GM19452 (cell line): Measurements from ENCODE around the gene MAMDC4.
A peak's percentile ranks its signal among the peaks of the same experiment; 100 is the strongest.
"Not testable (repeated sequence)": the region's sequence is repeated elsewhere in the genome, so short reads cannot be mapped to it uniquely, and the experiment has no call there.

ENCODE experiments used
- ATAC-seq: cut with Tn5 transposase; IDR thresholded peaks from one replicate; pipeline ENCODE4 v1.9.1; 2021; ENCODE audit not compliant: unreplicated experiment

The MAMDC4 gene

DNA sequence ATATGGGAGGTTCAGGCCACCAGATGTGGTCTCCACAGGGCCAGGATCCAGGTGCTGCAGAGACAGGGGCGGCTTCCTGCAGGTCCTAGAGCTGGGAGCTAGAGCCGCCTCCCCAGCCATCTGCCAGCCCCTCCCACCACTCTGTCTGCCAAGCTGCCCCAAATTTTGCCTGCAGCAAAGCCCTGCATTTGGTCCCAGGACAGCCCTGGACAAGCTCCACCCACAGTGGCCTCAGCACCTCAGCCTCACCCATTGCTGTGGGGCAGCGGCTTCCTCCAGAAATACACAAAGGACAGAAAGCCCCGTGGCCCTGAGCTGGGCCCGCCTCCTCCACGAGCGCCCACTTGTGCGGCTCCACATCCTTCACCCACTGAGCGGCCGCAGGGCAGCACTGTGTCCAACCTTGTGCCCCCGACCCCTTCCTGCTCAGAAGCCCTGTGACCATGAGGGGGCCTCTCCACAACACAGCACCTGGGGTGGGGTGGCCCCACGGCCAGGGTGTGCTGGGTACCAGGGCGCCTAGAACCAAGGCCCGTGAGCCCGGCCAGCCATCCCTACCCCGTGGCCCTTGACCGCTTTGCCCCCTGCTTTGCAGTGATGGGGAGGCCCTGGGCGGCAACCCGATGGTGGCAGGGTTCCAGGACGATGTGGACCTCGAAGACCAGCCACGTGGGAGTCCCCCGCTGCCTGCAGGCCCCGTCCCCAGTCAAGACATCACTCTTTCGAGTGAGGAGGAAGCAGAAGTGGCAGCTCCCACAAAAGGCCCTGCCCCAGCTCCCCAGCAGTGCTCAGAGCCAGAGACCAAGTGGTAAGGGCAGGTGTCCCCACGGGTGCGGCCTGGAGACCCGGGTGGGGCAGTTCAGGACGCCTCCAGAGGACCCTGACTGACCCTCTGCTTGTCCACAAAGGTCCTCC is 13.6 kb upstream of the MAMDC4 start:
- ATAC-seq = no peak

DNA sequence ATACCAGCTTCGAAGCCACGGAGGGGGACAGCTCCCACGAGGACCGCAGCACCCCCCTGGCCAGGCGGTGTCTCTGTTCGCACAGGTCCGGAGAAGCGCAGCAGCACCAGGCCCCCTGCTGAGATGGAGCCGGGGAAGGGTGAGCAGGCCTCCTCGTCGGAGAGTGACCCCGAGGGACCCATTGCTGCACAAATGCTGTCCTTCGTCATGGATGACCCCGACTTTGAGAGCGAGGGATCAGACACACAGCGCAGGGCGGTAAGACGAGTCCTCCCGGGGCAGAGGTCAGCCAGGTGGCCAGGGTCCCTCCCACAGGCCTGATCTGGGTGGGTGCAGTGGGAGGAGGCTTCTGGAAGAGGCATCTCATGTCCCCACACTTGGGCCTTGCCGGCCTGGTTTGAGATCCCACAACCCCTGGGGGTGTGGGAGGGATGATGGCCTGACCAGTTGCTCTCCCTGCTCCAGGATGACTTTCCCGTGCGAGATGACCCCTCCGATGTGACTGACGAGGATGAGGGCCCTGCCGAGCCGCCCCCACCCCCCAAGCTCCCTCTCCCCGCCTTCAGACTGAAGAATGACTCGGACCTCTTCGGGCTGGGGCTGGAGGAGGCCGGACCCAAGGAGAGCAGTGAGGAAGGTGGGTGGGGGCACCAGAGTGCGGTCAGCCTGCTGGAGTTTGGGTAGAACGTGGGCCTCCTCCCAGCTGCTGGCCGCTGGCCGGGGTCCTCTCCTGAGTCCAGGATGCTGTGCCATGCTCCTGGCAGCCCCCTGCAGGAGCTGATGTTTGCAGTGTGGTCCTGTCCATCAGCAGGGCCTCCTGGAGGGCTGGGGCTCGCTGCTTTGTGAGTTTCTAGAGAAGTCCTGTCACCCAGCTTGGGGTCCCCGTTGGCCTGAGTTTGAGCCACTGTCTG is 12.7 kb upstream of the MAMDC4 start:
- ATAC-seq = no peak

DNA sequence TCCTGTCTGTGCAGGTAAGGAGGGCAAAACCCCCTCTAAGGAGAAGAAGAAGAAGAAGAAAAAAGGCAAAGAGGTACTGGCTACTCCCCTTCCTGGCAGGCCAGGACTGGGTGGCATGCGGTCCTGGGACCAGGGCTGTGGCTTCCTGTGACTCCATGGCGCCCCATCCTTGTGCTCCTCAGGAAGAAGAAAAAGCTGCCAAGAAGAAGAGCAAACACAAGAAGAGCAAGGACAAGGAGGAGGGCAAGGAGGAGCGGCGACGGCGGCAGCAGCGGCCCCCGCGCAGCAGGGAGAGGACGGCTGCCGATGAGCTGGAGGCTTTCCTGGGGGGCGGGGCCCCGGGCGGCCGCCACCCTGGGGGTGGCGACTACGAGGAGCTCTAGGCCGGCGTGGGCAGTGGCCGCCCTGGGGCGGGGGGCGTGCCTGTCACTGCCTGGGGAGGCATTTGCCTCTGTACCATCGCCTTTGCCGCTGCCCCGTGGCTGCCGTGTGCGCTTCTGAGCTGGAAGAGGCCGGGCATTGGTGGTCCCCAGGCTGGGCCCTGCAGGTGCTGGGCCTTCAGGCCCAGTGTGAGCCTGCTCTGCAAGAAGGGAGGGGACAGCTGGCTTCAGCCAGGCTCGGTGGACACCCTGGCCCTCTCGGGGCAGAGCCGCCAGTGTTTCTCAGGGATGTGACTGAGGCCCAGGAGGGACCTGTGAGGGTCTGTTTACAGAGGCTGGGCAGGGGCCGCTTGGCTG is 11.8 kb upstream of the MAMDC4 start:
- no peak for ATAC-seq

DNA sequence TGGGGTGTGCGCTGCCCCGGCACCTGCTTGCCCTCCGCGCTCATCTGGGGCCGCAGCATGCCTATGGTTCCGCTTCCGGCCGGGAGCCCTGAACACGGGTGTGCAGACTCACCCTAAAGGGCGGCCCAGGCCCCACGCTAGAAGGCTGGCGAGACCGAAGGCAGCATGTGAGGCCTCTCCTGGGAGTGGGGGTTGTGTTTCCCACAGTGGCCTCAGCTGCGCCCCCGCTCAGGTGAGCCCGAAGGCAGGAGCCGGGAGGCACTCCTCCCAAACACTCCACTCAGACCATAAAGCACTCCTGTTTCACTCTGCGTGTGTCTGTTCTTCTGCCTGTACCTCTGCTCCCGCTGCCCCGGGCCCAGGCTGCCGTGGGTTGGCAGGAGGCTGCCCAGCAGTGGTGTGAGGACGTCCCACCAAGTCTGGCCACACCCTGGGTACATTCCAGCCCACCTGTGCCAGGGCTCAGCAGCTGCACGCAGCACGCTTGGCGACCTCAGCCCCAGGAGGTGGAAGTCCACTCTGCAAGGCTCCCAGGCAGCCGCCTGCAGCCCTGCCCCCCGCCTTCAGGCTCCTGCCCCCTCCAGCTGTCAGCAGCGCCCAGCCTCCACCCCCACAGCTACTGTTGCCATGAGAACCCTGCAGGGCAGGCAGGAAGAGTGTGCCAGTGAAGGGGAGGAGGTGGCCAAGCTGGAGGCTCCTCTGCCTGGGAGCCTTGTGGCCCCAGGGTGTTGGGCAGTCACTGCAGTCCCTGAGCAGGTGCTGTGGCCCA is 11.1 kb upstream of the MAMDC4 start:
- no peak for ATAC-seq

DNA sequence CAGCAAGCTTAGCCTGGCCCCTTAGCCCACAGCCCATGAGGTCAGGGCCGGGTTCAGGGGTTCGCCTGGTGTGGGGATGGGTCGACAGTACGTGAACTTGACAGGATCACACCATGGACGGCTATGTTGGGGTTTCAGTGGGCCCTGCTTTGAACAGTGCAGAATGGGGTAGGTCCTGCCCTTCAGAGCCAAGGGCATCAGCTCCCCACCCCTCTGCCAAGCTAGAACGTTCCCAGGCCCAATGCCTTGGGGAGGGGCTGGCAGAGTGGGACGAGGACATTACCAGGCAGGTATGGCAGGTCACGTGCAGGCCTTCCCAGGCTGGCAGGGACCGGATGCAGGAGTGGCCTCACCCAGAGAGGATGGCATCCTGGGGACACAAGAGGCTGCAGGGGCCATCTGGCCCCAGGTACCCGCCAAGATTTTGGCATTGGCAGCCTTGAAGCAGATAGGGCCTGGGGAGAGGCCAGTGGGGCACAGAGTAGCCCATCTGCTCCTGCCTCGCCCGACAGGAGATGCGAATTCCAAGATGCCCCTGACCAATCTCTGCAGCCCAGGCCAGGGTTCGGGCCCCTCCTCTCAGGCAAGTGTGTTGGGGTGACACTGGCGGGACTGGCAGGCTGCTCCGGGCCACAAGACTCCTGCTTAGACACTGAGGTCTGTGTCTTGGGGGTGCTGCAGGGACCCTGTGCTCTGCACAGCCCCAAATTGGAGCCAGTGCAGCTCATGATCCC is 10.3 kb upstream of the MAMDC4 start:
- not testable (repeated sequence) for ATAC-seq

DNA sequence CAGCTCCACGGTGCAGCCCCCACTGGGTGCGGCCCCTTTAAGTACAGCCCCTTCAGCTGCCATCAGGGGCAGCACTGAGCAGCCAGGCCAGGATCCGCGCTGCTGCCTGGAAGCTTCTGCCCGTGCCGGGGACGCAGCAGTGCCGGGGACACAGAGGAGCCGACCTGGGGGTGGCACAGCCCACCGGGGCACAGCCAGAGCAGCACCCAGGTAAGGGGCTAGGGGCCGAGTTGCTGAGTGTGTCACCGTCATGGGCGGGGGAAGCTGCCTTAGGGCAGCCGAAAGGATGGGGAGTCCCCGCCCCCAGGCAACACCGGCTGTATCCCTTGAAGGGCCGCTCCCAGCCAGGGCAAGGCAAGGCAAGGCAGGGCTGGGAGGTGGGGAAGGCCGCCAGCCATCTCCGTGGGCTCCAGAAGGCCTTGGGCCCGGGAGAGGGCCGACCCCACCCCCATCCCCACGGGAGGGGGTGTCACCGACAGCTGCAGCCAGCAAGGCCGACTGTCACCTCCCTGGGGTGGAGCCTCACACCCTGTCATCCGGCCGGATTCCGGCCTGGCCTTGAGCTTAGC is 9.7 kb upstream of the MAMDC4 start, which contains the start of gene AJM1:
Gene AJM1 (plus strand): TSS at position 99 of the 569 bp plus-strand sequence. CDS start 1,937 bp downstream, outside the sequence.
- peak; percentile 68 for ATAC-seq

DNA sequence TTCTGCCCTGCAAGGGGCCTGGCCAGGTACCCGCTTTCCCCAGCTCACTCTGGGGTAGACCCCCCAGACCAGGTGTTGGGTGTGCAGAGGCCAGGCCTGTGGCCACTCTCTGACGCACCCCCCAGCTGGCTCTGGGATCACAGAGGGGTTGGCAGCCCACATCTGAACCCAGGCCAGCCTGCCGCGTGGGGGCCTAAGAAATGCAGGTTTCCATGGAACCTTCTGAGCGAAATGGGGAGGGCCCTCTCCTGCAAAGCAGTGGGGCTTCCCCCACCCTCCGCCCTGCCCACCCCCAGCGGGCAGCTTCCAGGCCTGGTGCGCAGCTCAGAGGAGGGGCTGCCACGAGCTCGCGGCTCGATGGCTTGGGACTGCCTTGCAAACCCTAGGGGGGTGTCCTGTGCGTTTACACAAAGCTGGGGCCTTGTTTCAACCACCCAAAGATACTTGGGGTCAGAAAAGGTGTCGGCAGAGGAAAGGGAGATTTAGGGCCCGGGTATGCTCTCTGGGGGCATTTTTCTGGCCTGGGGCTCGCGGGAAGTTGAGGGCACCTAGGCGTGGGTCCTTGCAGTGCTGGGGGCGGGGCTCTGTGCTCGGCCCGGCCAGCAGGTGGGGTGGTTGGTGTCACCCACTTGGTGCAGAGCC is 8.9 kb upstream of the MAMDC4 start:
- ATAC-seq = not testable (repeated sequence)

DNA sequence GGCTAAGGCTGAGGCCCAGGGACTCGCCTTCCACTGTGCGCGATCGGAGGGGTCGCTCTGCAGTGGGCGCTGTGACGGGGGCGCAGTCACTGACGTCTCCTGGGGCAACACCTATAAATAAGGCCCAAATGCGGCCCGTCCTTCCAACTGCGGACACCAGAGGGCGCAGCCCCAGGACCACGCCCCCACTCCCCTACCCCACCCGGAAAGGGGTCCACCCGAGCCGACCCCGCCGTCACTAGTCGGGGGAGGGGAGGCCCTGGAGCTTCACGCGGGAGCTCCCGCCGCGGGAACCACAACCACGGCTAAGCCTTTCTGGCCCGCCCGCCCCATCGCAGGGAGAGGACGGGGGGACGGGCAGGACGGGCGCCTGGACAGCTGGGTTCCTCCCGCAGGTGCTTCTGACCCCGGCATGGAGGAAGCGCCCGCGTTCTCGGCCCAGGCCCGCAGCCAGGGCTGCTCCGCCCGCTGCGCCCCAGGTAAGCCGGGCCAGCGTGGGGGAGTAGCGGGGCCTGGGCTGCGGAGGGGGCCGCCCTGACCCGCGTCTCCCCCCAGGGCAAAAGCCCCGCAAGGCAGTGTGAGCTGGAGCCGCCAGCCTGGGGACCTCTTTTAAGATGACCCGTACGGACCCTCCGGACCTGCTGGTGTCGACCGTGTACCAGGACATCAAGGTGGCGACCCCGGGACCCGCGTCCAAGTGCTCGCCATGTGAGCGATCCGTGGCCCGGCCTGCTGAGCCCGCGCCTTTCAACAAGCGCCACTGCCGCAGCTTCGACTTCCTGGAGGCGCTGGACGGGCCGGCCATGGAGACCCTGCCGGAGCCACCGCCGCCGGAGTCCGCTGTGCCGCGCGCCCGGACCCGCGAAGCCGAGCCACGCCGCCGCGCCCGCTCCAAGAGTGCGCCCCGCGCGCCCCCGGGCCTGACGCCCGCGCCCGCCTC is 8.1 kb upstream of the MAMDC4 start:
- not testable (repeated sequence) for ATAC-seq

DNA sequence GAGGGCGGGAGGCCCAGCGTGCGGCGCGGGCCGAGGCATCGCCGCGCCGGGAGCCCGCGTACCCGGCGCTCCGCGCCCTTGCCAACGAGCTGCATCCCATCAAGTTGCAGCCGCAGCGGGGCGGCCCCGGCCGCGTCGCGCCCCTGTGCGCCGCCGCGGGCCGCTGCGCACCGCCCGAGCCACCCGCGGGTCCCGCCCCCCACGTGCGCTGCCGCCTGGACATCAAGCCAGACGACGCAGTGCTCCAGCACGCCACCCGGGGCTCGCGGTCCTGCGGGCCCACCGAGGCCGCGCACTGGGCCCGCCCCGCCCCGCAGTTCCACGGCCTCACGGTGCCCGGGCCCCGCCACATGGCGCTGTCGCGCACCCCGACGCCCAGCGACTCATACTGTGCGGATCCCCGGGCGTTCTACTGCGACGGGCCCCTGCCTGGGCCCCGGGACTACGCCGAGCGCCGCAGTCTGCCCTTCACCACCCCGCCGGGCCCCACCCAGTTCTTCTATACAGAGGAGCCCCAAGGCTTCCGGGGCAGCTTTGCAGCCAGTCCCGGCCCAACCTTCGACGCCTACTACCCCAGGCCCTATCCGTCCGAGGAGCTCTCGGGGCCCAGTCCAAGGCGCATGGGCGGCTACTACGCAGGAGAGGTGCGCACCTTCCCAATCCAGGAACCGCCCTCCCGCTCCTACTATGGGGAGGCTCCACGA is 7.2 kb upstream of the MAMDC4 start:
- ATAC-seq = no peak

DNA sequence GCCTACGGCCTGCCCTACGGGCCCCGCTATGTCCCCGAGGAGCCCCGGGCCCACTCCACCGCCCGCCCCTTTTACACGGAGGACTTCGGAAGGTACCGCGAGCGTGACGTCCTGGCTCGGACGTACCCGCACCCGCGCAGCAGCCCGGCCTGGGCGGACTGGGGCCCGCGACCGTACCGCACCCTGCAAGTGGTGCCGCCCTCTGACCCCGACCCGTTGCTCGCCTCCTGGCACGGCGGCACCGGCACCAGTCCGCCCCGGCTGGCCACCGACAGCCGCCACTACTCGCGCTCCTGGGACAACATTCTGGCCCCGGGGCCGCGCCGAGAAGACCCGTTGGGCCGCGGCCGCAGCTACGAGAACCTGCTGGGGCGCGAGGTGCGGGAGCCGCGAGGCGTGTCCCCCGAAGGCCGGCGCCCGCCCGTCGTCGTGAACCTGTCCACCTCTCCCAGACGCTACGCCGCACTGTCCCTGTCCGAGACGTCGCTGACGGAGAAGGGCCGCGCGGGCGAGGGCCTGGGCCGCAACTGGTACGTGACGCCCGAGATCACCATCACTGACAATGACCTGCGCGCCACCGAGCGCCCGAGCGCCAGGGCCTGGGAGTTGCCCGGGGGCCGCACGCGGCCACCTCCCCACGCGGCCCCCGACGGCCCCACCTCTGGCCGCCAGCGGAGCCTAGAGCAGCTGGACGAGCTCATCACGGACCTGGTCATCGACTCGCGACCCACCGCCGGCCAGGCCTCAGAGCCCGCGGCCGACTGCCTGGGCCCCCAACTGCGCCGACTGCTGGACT is 6.5 kb upstream of the MAMDC4 start:
- no peak for ATAC-seq

DNA sequence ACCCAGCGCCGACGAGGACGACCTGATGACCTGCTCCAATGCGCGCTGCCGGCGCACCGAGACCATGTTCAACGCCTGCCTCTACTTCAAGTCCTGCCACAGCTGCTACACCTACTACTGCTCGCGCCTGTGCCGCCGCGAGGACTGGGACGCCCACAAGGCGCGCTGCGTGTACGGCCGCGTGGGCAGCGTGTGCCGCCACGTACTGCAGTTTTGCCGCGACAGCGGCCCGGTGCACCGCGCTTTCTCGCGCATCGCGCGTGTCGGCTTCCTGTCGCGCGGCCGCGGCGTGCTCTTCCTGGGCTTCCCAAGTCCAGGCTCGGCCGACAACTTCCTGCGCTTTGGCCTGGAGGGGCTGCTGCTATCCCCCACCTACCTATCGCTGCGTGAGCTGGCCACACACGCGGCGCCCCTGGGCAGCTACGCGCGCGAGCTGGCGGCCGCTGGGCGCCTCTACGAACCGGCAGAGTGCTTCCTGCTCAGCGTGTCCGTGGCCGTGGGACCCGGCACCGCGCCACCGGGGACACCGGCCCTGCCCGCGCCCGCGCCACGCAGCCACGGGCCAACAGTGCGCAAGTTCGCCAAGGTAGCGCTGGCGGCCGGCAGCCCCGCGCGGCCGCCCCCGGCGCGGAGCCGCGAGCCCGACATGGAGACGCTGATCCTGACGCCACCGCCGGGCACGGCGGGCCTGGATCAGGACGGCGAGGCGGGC is 5.6 kb upstream of the MAMDC4 start:
- ATAC-seq = no peak

DNA sequence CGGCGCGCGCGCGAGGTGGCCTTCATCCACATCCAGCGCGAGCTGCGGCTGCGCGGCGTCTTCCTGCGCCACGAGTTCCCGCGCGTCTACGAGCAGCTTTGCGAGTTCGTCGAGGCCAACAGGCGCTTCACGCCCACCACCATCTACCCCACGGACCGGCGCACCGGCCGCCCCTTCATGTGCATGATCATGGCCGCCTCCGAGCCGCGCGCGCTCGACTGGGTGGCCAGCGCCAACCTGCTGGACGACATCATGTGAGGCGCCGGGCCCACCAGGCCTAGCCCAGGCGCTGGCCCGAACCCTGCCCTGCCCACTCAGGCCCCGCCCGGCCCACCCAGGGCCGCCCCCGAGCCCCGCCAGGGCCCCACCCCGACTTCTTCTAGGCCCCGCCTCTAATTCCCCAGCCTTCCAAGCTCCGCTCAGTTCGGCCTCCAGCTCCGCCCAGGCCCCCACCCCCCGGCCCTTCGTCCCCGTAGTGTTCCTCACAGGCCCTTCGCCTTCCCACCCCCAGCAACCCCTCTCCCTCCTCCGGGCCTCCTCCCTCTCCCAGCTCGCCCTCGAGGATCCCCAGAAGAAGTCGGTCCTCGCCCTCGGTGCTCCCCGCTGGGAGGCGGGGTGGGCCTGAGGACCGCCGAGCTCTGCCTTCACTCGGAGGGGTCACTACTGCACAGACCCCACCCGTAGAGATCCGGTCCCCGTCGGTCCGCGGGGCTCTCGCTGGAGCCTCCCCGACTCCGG is 4.9 kb upstream of the MAMDC4 start:
- no peak for ATAC-seq

DNA sequence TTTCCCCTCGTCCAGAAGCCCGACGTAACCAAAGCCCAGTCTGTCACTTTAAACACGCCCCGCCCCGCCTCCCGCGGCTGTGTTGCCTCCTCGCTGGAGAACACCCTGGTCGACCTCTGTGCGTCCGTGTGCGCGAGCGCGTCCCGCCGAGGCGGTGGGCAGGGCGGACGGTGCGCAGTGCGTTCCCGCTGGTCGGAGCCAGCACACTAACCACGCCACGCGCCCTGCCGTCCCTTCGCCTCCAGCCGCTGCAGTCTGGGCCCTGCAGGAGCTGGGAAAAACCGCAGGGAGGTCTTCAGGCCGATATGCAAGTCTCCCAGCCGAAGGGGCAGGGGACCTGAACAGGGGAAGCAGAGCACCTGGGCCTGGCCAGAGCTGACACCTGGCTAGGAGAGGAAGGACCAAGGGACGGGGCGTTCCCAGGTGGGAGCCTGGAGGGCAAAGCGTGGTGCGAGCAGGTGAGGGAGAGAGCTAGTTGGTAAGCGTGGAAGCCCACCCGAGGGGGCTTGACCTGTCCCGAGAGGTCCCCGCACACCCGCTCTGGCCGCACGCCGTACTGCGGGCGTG is 4.2 kb upstream of the MAMDC4 start:
- ATAC-seq = no peak

DNA sequence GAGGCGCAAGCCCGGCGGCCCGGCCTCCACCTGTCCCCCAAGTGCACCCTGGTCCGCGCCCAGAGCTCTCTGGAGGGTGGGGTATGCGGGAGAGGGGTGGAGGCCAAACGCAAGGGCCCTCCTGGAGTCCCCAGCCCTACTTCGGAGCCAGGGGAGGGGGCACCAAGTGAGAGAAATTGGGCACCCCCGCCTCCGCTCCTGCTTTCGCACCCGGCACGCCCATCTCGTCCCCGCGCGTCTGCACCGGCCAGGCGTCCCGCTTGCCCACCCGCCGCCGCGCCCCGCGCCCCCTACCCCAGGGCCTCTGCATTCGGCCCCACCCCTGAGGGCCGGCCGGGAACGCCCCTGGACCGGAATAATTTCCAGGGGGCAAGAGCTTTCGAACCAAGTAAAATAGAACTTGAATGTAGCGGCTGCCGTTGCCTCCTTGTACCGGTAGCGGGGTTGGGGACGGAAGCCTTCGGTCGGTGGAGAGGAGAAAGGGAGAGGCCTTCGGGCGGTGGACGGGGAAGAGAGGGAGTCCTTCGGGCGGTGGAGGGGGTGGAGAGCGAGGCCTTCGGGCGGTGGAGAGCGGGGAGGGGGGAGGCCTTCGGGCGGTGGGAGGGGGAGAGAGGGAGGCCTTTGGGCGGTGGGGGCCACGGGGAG is 3.6 kb upstream of the MAMDC4 start:
- ATAC-seq = no peak
